ENCODE measurements around the gene RAP2A.

GRCh38 chr13:97401421-97401820, 32.5 kb upstream of the RAP2A start:
- TF ChIP-seq SUZ12 (IDR thresholded peaks at IDR 0.05) = no peak
- no peak for TF ChIP-seq ELF4 (IDR thresholded peaks at IDR 0.05)
- TF ChIP-seq SP1 (IDR thresholded peaks at IDR 0.05) = no peak
